Bladder microvascular endothelial cell (primary cell): ENCODE data around the gene TMEM239. TPM values are rescaled to one million over a fixed set of nuclear protein-coding genes. Genes with fewer than 3 reads are reported as not detected.

ENCODE experiments used
- total RNA-seq: library from RNA; depleted of rRNA; stranded (reverse); fragments of >200 nt; gene quantifications from 2 replicates; pipeline ENCODE4 v1.2.3, GENCODE V29; 2014

Gene TMEM239
- not detected in 2 replicates for total RNA-seq

DNA sequence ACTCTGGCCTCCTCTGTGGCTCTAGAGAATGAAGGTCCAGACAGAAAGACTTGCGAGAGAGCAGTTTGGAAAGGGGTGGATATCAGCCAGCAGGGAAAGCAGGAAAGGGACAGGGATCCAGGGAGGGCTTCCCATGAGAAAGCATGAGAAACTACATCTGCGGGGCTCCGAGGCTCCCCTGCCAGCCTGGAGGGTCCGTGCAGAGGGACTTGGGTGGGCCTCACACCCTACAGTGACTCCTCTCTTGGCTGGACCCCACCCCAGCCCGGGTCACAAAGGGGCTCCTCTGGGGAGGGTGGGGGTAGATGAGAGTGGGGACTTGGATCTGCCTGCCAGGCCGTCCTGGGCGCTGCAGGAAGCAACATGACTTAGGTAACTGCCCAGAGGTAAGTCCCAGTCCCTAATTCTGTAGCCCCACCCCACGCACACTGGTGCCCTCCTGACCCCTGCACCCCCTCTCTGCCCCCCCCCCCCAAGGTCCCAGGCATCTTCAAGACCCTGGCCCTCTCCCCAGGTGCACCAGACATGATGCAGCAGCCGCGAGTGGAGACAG, at the start of gene TMEM239:
TSS of gene TMEM239 (plus strand) at position 335 of the 553 bp plus-strand sequence. CDS start at position 526, 191 bp downstream.

DNA sequence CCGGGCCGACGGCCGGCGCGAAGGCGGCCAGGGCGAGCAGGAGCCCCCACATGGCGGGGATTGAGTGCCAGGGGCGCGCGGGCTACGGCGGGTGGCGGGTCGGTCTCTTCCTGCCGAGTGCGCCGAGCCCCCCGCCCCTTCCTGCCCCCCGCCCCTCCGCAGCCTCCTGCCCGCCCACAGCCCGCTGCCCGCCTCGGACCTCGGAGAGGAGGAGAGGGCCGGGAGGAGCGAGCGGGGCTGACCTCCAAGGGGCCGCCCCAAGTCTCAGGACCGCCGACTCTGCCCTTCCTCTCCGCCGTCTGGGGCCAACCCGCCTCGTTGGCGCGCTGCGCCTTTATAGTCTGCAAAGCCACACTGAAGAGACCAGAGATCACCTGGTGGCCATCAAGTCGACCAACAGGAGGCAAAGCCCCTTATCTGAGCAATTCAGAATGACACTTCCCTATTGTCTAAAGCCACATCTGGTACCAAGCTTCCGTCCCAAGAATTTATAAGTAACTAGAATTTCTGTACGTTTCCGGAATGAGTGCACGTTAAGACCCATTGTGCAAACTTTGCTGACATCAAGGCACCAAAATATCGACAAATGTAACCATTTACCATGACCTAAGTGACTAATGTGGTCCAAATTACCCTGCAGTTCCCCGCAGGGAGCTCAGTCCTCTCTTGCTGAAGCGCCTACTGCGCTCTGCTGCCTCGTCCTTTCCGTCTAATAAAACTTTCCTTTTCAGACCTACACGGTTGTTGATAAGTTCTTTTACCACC, 15.5 kb upstream of the TMEM239 start, which contains the start of gene CPXM1:
TSS of gene CPXM1 (minus strand) at position 107 of the 765 bp plus-strand sequence. CDS start at position 52, 55 bp downstream.

GRCh38 chr20:2814587-2815051, 1.5 kb upstream of the TMEM239 start, which contains the start of gene C20orf141:
TSS of gene C20orf141 (plus strand) at chr20:2814987. CDS start at chr20:2815185, 198 bp downstream.

DNA sequence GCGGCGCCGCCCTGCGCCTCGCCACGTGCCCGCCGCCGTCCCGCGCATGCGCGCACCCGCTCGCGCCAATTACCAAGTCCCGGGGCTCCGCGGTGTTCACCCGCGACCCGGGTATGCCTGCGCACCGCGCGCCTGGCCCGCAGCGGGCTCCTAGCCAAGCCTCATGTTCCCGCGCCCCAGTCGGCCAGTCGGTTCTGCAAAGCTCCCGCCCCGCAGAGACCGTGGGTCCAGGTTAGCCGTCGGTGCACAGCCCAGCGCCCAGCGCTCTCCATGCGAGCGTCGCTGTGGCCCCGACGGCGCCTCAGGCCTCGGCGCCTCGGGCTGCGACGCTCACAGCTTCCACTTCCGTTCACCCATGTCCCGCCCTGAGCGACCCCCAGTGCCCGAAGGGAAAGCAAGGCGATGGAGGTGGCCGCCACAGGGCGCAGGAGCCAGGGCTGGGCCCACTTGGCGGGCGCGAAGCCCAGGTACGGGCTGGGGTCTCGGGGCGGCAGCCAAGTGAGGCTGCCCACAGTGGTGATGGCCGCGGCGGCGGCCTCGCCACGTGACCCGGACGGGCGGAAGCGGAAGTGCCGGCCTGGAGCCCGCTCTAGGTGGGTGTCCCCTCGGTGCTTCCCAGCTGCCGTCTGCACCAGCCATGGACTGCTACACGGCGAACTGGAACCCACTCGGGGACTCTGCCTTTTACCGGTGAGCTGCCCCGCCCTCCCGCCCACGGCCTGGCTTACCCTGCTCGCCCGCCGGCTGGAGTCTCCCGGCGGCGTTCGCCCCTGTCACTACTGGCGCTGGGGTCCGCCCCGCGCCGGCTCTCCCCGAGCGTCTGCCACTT, 24.2 kb downstream of the TMEM239 start, which contains the start of the genes PCED1A and VPS16:
TSS of gene PCED1A (minus strand) at position 518 of the 829 bp plus-strand sequence. CDS start 743 bp downstream, outside the sequence.
TSS of gene VPS16 (plus strand) at position 608 of the 829 bp plus-strand sequence. CDS start at position 638, 30 bp downstream.

Other genes starting within 250 kb of the TMEM239 start
- gene NOP56, start 163.7 kb upstream of the TMEM239 start, total RNA-seq, result 148 and 221 TPM in 2 replicates
- gene IDH3B, start 152.1 kb upstream of the TMEM239 start, total RNA-seq, result 103 and 111 TPM in 2 replicates
- gene EBF4, start 123.6 kb upstream of the TMEM239 start, total RNA-seq, result under 0.01 and 2.6 TPM in 2 replicates
- gene CPXM1, start 15.7 kb upstream of the TMEM239 start, total RNA-seq, result under 0.01 and 0.38 TPM in 2 replicates
- not detected in 2 replicates for gene C20orf141, start 1.4 kb upstream of the TMEM239 start, total RNA-seq
- gene PCED1A, start 24.3 kb downstream of the TMEM239 start, total RNA-seq, result 11.5 and 22.4 TPM in 2 replicates
- gene VPS16, start 24.4 kb downstream of the TMEM239 start, total RNA-seq, result 42.3 and 52.3 TPM in 2 replicates
- 19.8 and 29.6 TPM in 2 replicates for gene PTPRA, start 57.1 kb downstream of the TMEM239 start, total RNA-seq
- 0.25 TPM in 1 of 2 replicates, not detected in the other for gene GNRH2, start 227.3 kb downstream of the TMEM239 start, total RNA-seq
- 36.4 and 36.6 TPM in 2 replicates for gene MRPS26, start 229.7 kb downstream of the TMEM239 start, total RNA-seq